Sigmoid colon (tissue), 7 donors: ENCODE results near the gene DHRS4. TPM values are rescaled to one million over a fixed set of nuclear protein-coding genes. Genes with fewer than 3 reads are reported as not detected.

Experiments used
- DNase-seq: peaks from one replicate; pipeline ENCODE4 v3.0.0-alpha.2; 2019
- H3K27ac ChIP-seq, 4 donors: fragments of 200-600 bp; sonication (generic); one replicate each; pipeline ENCODE4 v1.5.1; 2016 to 2019; ENCODE audit warnings: mild to moderate bottlenecking in 1 of 4
- H3K27me3 ChIP-seq, 3 donors: fragments of 200-600 bp; sonication (generic); one replicate each; pipeline ENCODE4 v1.5.1; 2019; ENCODE audit warnings: mild to moderate bottlenecking in 1 of 3
- H3K36me3 ChIP-seq, 4 donors: fragments of 200-600 bp; sonication (generic); one replicate each; pipeline ENCODE4 v1.5.1; 2016 to 2019
- H3K4me1 ChIP-seq, 4 donors: fragments of 200-600 bp; sonication (generic); one replicate each; pipeline ENCODE4 v1.5.1; 2017 to 2019
- H3K4me3 ChIP-seq, 4 donors: fragments of 200-600 bp; sonication (generic); one replicate each; pipeline ENCODE4 v1.5.1; 2017 to 2019; ENCODE audit warnings: mild to moderate bottlenecking in 2 of 4, moderate library complexity in 1 of 4
- H3K9me3 ChIP-seq, 4 donors: fragments of 200-600 bp in 3 of 4; sonication (generic) in 3 of 4; one replicate each; pipeline versions ENCODE4 v1.5.1 to v1.6.1; 2013 to 2019
- CTCF ChIP-seq, 4 experiments: fragments of 450-650 bp in 3 of 4; fragments of 200-600 bp in 1 of 4; IDR thresholded peaks; one replicate each; pipeline ENCODE4 v1.5.1; 2016 to 2019; ENCODE audit warnings: antibody characterized with exemption in 4 of 4, mild to moderate bottlenecking in 3 of 4, moderate library complexity in 2 of 4
- EP300 ChIP-seq, 4 donors: sonication (generic); formaldehyde crosslinking; IDR thresholded peaks; one replicate each; pipeline ENCODE4 v1.6.1; 2017; ENCODE audit warnings: antibody characterized with exemption in 4 of 4
- POLR2A ChIP-seq, 2 donors: fragments of 450-650 bp; IDR thresholded peaks; one replicate each; pipeline ENCODE4 v1.6.1; 2016; ENCODE audit warnings: antibody characterized with exemption in 2 of 2, mild to moderate bottlenecking in 2 of 2, moderate library complexity in 2 of 2
- POLR2AphosphoS5 ChIP-seq, 4 donors: sonication (generic); formaldehyde crosslinking; IDR thresholded peaks; one replicate each; pipeline ENCODE4 v1.6.1; 2017; ENCODE audit warnings: antibody characterized with exemption in 4 of 4
- WGBS, 2 donors: extraction: QIAGEN DNeasy Blood & Tissue Kit; methylation state at CpG; one replicate each; pipeline ENCODE4 v1.1.7; 2013; 5-methylcytosine and 5-hydroxymethylcytosine counted together
- intact Hi-C: fragments of 100-400 bp; cut with DNase I; formaldehyde crosslinking; loops from one replicate; pipeline ENCODE4 v1.15.1; 2023
- polyA plus RNA-seq, 3 donors: library from polyadenylated mRNA; stranded (reverse); fragments of 200-250 nt; gene quantifications; one replicate each; pipeline ENCODE4 v1.2.3, GENCODE V29; 2013
- total RNA-seq, 4 donors: library from RNA; depleted of rRNA; stranded (reverse); fragments of >200 nt; gene quantifications; one replicate each; pipeline ENCODE4 v1.1.0, GENCODE V29; 2016
- donor health status: healthy with polysubstance abuse.
- donor health status: Bipolar disorder and iron deficiency.
- donor health status: healthy.

DHRS4 gene
- total and polyA plus RNA-seq, 7 donors: 23.8 to 87.1 (median 52.4) TPM

GRCh38 chr14:23932639-23933038, 20.9 kb upstream of the DHRS4 start:
- Histone ChIP-seq H3K9me3 (no peaks in the 10 kb centered on the region), H3K27me3 (no peaks in the 10 kb centered on the region), H3K4me3 (no peak overlapping the region), H3K27ac (no peak overlapping the region), H3K4me1 (peaks cover 0 to 31% (median 22%) of the 10 kb centered on the region in 4 donors), H3K36me3 (no peaks in the 10 kb centered on the region)
- TF ChIP-seq CTCF (IDR thresholded peaks at IDR 0.05): no peak
- no peak for TF ChIP-seq POLR2AphosphoS5 (IDR thresholded peaks at IDR 0.05)
- no peak for TF ChIP-seq POLR2A (IDR thresholded peaks at IDR 0.05)
- no peak for TF ChIP-seq EP300 (IDR thresholded peaks at IDR 0.05)
- DNase-seq: no peak
- WGBS, 2 donors: 90 to 93% methylated on average over 3 of the region's 3 CpGs
- intact Hi-C loops: no loop called here

- Histone ChIP-seq H3K36me3 (no peaks in the 10 kb centered on the region), H3K9me3 (no peaks in the 10 kb centered on the region), H3K27ac (no peak overlapping the region), H3K4me1 (peaks cover 0 to 31% (median 22%) of the 10 kb centered on the region in 4 donors), H3K27me3 (no peaks in the 10 kb centered on the region), H3K4me3 (no peak overlapping the region)
- WGBS, 2 donors: 80 to 84% methylated on average over 4 of the region's 4 CpGs
- TF ChIP-seq EP300 (IDR thresholded peaks at IDR 0.05) (no peak), POLR2A (IDR thresholded peaks at IDR 0.05) (no peak), CTCF (IDR thresholded peaks at IDR 0.05) (no peak), POLR2AphosphoS5 (IDR thresholded peaks at IDR 0.05) (no peak)
- DNase-seq: no peak
- intact Hi-C loops: no loop called here
These were observed 20.3 kb upstream of the DHRS4 start for GRCh38 chr14:23933108-23933741.

- Histone ChIP-seq H3K27me3 (no peaks in the 10 kb centered on the region), H3K36me3 (no peaks in the 10 kb centered on the region), H3K9me3 (no peaks in the 10 kb centered on the region), H3K27ac (no peak overlapping the region), H3K4me1 (peaks cover 0 to 31% (median 22%) of the 10 kb centered on the region in 4 donors), H3K4me3 (no peak overlapping the region)
- intact Hi-C loops: no loop called here
- WGBS, 2 donors: 86 to 89% methylated on average over 2 of the region's 2 CpGs
- TF ChIP-seq EP300 (IDR thresholded peaks at IDR 0.05) (no peak), POLR2AphosphoS5 (IDR thresholded peaks at IDR 0.05) (no peak)
- no peak for DNase-seq
These were observed 19.8 kb upstream of the DHRS4 start for GRCh38 chr14:23933742-23934128.

GRCh38 chr14:23935158-23935557, 18.4 kb upstream of the DHRS4 start:
- H3K4me3 ChIP-seq: no peak overlapping the region
- peaks cover 0 to 22% (median 16%) of the 10 kb centered on the region in 4 donors for H3K4me1 ChIP-seq
- H3K36me3 ChIP-seq: peaks cover 0 to 6% (median 0%) of the 10 kb centered on the region in 4 donors
- no peak overlapping the region for H3K27ac ChIP-seq
- intact Hi-C loops: no loop called here
- H3K9me3 ChIP-seq: no peaks in the 10 kb centered on the region
- no peaks in the 10 kb centered on the region for H3K27me3 ChIP-seq
- DNase-seq: no peak
- no peak for TF ChIP-seq CTCF (IDR thresholded peaks at IDR 0.05)
- no peak for TF ChIP-seq POLR2A (IDR thresholded peaks at IDR 0.05)
- TF ChIP-seq EP300 (IDR thresholded peaks at IDR 0.05): no peak
- TF ChIP-seq POLR2AphosphoS5 (IDR thresholded peaks at IDR 0.05): no peak
- 91 to 97% methylated on average over 1 of the region's 1 CpG for WGBS, 2 donors

- H3K9me3 ChIP-seq: no peaks in the 10 kb centered on the region
- TF ChIP-seq POLR2AphosphoS5 (IDR thresholded peaks at IDR 0.05) (no peak), EP300 (IDR thresholded peaks at IDR 0.05) (no peak), CTCF (IDR thresholded peaks at IDR 0.05) (no peak), POLR2A (IDR thresholded peaks at IDR 0.05) (no peak)
- peaks cover 0 to 13% (median 2%) of the 10 kb centered on the region in 4 donors for H3K36me3 ChIP-seq
- intact Hi-C loops: no loop called here
- no peak overlapping the region for H3K27ac ChIP-seq
- H3K4me3 ChIP-seq: no peak overlapping the region
- DNase-seq: no peak
- H3K4me1 ChIP-seq: peaks cover 0 to 11% (median 5%) of the 10 kb centered on the region in 4 donors
- 75 to 84% methylated on average over 7 of the region's 7 CpGs for WGBS, 2 donors
- no peaks in the 10 kb centered on the region for H3K27me3 ChIP-seq
These were observed 17.3 kb upstream of the DHRS4 start for GRCh38 chr14:23936084-23936829.
